ENCODE results near the gene CCDC28B. TPM values are rescaled to one million over a fixed set of nuclear protein-coding genes. Genes with fewer than 3 reads are reported as not detected.

Gene CCDC28B
- total and polyA plus RNA-seq, 2 of the 13 experiments (the other 11 are each of a cell fraction or from before 2014, with no cell fraction given) = 2.6 to 3.5 TPM

DNA sequence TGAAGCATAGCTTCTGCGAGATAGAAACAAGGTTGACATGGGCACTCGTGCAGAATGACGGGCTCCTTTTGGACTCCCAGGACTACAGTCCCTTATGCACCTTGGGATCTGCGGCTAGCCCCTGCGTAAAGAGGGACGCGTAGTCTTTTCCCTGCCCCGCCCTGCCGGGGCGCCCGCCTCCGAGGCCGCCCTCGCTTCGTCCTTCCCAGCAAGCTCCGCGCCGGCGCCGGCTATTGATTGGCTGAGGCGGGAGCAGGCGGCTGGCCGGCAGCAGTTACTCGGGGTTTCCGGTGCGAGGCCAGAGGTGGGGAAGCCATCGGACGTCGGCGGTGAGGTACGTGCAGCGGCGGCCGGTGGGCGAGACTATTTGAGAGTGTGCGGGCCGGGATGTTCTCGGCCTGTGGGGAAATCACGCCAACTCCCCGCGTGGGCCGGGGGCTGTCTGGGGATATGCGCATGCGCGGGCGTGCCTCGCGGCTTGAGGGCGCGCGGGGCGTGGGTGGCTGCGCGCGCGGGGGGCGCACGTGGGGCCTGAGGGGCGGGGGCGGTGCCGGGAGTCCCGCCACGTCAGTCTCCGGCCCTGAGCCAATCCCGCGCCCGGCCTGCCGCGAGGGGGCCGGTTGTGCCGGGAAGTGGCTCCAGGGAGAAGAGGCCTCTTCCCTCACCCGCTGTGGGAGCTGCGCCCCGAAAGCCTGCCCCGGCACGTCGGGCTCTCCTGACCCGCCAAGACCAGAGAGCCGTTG, 20.8 kb upstream of the CCDC28B start, which contains the start of gene TXLNA (continued):
- TF ChIP-seq ZNF782 (CRISPR knock-in tag; IDR thresholded peaks at IDR 0.05; ENCODE audit: borderline replicate concordance) = peak; percentile 72
- no peak for TF ChIP-seq HOXA7 (CRISPR knock-in tag; IDR thresholded peaks at IDR 0.05)
- peak; percentile 71 for TF ChIP-seq MED1 (CRISPR knock-in tag; IDR thresholded peaks at IDR 0.05)
- TF ChIP-seq, protein P1, sequence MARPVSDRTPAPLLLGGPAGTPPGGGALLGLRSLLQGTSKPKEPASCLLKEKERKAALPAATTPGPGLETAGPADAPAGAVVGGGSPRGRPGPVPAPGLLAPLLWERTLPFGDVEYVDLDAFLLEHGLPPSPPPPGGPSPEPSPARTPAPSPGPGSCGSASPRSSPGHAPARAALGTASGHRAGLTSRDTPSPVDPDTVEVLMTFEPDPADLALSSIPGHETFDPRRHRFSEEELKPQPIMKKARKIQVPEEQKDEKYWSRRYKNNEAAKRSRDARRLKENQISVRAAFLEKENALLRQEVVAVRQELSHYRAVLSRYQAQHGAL (CRISPR knock-in tag; IDR thresholded peaks at IDR 0.05; ENCODE audit: not compliant biosample characterization) = no peak
- peak; percentile 25; the same call in 1 of the 2 replicates for TF ChIP-seq ZNF557 (CRISPR knock-in tag; IDR thresholded peaks at IDR 0.05)
- TF ChIP-seq ZNF737 (CRISPR knock-in tag; IDR thresholded peaks at IDR 0.05; ENCODE audit: borderline replicate concordance) = peak; percentile 91; the same call in 1 of the 2 replicates
- TF ChIP-seq, protein P2, sequence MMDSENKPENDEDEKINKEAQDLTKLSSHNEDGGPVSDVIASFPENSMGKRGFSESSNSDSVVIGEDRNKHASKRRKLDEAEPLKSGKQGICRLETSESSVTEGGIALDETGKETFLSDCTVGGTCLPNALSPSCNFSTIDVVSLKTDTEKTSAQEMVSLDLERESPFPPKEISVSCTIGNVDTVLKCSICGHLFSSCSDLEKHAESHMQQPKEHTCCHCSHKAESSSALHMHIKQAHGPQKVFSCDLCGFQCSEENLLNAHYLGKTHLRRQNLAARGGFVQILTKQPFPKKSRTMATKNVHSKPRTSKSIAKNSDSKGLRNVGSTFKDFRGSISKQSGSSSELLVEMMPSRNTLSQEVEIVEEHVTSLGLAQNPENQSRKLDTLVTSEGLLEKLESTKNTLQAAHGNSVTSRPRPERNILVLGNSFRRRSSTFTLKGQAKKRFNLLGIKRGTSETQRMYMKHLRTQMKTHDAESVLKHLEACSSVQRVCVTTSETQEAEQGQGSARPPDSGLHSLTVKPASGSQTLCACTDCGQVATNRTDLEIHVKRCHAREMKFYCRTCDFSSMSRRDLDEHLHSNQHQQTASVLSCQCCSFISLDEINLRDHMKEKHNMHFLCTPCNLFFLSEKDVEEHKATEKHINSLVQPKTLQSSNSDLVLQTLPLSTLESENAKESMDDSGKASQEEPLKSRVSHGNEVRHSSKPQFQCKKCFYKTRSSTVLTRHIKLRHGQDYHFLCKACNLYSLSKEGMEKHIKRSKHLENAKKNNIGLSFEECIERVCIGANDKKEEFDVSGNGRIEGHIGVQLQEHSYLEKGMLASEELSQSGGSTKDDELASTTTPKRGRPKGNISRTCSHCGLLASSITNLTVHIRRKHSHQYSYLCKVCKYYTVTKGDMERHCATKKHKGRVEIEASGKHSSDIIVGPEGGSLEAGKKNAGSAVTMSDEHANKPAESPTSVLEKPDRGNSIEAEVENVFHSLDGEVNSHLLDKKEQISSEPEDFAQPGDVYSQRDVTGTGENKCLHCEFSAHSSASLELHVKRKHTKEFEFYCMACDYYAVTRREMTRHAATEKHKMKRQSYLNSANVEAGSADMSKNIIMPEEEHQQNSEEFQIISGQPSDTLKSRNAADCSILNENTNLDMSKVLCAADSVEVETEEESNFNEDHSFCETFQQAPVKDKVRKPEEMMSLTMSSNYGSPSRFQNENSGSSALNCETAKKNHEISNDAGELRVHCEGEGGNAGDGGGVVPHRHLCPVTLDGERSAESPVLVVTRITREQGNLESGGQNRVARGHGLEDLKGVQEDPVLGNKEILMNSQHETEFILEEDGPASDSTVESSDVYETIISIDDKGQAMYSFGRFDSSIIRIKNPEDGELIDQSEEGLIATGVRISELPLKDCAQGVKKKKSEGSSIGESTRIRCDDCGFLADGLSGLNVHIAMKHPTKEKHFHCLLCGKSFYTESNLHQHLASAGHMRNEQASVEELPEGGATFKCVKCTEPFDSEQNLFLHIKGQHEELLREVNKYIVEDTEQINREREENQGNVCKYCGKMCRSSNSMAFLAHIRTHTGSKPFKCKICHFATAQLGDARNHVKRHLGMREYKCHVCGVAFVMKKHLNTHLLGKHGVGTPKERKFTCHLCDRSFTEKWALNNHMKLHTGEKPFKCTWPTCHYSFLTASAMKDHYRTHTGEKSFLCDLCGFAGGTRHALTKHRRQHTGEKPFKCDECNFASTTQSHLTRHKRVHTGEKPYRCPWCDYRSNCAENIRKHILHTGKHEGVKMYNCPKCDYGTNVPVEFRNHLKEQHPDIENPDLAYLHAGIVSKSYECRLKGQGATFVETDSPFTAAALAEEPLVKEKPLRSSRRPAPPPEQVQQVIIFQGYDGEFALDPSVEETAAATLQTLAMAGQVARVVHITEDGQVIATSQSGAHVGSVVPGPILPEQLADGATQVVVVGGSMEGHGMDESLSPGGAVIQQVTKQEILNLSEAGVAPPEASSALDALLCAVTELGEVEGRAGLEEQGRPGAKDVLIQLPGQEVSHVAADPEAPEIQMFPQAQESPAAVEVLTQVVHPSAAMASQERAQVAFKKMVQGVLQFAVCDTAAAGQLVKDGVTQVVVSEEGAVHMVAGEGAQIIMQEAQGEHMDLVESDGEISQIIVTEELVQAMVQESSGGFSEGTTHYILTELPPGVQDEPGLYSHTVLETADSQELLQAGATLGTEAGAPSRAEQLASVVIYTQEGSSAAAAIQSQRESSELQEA (CRISPR knock-in tag; IDR thresholded peaks at IDR 0.05; ENCODE audit: not compliant biosample characterization) = peak; percentile 62
- TF ChIP-seq, protein P3, sequence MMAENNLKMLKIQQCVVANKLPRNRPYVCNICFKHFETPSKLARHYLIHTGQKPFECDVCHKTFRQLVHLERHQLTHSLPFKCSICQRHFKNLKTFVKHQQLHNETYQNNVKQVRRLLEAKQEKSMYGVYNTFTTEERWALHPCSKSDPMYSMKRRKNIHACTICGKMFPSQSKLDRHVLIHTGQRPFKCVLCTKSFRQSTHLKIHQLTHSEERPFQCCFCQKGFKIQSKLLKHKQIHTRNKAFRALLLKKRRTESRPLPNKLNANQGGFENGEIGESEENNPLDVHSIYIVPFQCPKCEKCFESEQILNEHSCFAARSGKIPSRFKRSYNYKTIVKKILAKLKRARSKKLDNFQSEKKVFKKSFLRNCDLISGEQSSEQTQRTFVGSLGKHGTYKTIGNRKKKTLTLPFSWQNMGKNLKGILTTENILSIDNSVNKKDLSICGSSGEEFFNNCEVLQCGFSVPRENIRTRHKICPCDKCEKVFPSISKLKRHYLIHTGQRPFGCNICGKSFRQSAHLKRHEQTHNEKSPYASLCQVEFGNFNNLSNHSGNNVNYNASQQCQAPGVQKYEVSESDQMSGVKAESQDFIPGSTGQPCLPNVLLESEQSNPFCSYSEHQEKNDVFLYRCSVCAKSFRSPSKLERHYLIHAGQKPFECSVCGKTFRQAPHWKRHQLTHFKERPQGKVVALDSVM (CRISPR knock-in tag; IDR thresholded peaks at IDR 0.05) = 0 out of 2 replicates have a peak, but pooled peaks have one; percentile 12
- TF ChIP-seq KLF16 (CRISPR knock-in tag; IDR thresholded peaks at IDR 0.05) = peak; percentile 76 to 85; a peak in 1 of 4 replicates
- TF ChIP-seq THAP11 (CRISPR knock-in tag; IDR thresholded peaks at IDR 0.05) = peak; percentile 88
- TF ChIP-seq NFE2L2 (IDR thresholded peaks at IDR 0.05; ENCODE audit: low read length) = no peak
- no peak for TF ChIP-seq ZBTB8A (CRISPR knock-in tag; IDR thresholded peaks at IDR 0.05; ENCODE audit: borderline replicate concordance, low read depth)
- no peak for TF ChIP-seq HHEX (CRISPR knock-in tag; IDR thresholded peaks at IDR 0.05)
- TF ChIP-seq, protein P4, sequence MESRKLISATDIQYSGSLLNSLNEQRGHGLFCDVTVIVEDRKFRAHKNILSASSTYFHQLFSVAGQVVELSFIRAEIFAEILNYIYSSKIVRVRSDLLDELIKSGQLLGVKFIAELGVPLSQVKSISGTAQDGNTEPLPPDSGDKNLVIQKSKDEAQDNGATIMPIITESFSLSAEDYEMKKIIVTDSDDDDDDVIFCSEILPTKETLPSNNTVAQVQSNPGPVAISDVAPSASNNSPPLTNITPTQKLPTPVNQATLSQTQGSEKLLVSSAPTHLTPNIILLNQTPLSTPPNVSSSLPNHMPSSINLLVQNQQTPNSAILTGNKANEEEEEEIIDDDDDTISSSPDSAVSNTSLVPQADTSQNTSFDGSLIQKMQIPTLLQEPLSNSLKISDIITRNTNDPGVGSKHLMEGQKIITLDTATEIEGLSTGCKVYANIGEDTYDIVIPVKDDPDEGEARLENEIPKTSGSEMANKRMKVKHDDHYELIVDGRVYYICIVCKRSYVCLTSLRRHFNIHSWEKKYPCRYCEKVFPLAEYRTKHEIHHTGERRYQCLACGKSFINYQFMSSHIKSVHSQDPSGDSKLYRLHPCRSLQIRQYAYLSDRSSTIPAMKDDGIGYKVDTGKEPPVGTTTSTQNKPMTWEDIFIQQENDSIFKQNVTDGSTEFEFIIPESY (CRISPR knock-in tag; IDR thresholded peaks at IDR 0.05) = 0 out of 2 replicates have a peak, but pooled peaks have one; percentile 8
- 0 out of 2 replicates have a peak, but pooled peaks have one; percentile 4 for TF ChIP-seq NR2F2 (IDR thresholded peaks at IDR 0.05; ENCODE audit: borderline replicate concordance, low read depth)
